Measurements from ENCODE around the gene GAP43.

The GAP43 gene

GRCh38 chr3:115708540-115708939 lies 85.2 kb downstream of the GAP43 start:
- no peaks in the 10 kb centered on the region for H3K36me3 ChIP-seq (ENCODE audit: insufficient read depth, low read length)
- no peaks in the 10 kb centered on the region for H3K79me2 ChIP-seq (ENCODE audit: insufficient read depth, low read length)
- TF ChIP-seq CTCF (conservative IDR thresholded peaks at IDR 0.05; ENCODE audit: low read length) (no peak), EZH2phosphoT487 (IDR thresholded peaks at IDR 0.05; ENCODE audit: borderline replicate concordance) (no peak)
- no peaks in the 10 kb centered on the region for H3K4me1 ChIP-seq (ENCODE audit: insufficient read depth, low read length, poor library complexity, severe bottlenecking)
- H3F3A ChIP-seq (ENCODE audit: low read depth): no peaks in the 10 kb centered on the region
- H3K27me3 ChIP-seq (ENCODE audit: insufficient read depth, low read length, poor library complexity, severe bottlenecking): no peaks in the 10 kb centered on the region
- H3K9ac ChIP-seq (ENCODE audit: low read depth, low read length, poor library complexity, severe bottlenecking): no peak overlapping the region
- H3K9me2 ChIP-seq (replicated peaks; ENCODE audit: low read depth, low read length): no peaks in the 10 kb centered on the region
- H3K4me2 ChIP-seq (ENCODE audit: low read depth, low read length, poor library complexity, severe bottlenecking): no peak overlapping the region
- H3K4me3 ChIP-seq (ENCODE audit: low read length, poor library complexity, severe bottlenecking): no peak overlapping the region
- no peaks in the 10 kb centered on the region for H3K9me3 ChIP-seq (ENCODE audit: insufficient read depth, low read depth, low read length)
- no peak overlapping the region for H2AFZ ChIP-seq (ENCODE audit: low read length)
- no peaks in the 10 kb centered on the region for H4K20me1 ChIP-seq (ENCODE audit: insufficient read depth, low read length, poor library complexity, severe bottlenecking)

- H3K9ac ChIP-seq (ENCODE audit: low read depth, low read length, poor library complexity, severe bottlenecking): no peak overlapping the region
- H2AFZ ChIP-seq (ENCODE audit: low read length): no peak overlapping the region
- no peak overlapping the region for H3K4me2 ChIP-seq (ENCODE audit: low read depth, low read length, poor library complexity, severe bottlenecking)
These were observed 85.8 kb downstream of the GAP43 start for GRCh38 chr3:115709093-115709492.

GRCh38 chr3:115709931-115710330 lies 86.6 kb downstream of the GAP43 start:
- no peaks in the 10 kb centered on the region for H3K27me3 ChIP-seq (ENCODE audit: insufficient read depth, low read length, poor library complexity, severe bottlenecking)
- H3K9ac ChIP-seq (ENCODE audit: low read depth, low read length, poor library complexity, severe bottlenecking): no peak overlapping the region
- H3K9me3 ChIP-seq (ENCODE audit: insufficient read depth, low read depth, low read length): no peaks in the 10 kb centered on the region
- no peaks in the 10 kb centered on the region for H3K4me1 ChIP-seq (ENCODE audit: insufficient read depth, low read length, poor library complexity, severe bottlenecking)
- no peaks in the 10 kb centered on the region for H3K9me2 ChIP-seq (replicated peaks; ENCODE audit: low read depth, low read length)
- no peaks in the 10 kb centered on the region for H3K79me2 ChIP-seq (ENCODE audit: insufficient read depth, low read length)
- H4K20me1 ChIP-seq (ENCODE audit: insufficient read depth, low read length, poor library complexity, severe bottlenecking): no peaks in the 10 kb centered on the region
- no peak overlapping the region for H3K4me2 ChIP-seq (ENCODE audit: low read depth, low read length, poor library complexity, severe bottlenecking)
- no peaks in the 10 kb centered on the region for H3F3A ChIP-seq (ENCODE audit: low read depth)
- no peak overlapping the region for H2AFZ ChIP-seq (ENCODE audit: low read length)
- H3K36me3 ChIP-seq (ENCODE audit: insufficient read depth, low read length): no peaks in the 10 kb centered on the region
- no peak overlapping the region for H3K4me3 ChIP-seq (ENCODE audit: low read length, poor library complexity, severe bottlenecking)
- TF ChIP-seq EZH2phosphoT487 (IDR thresholded peaks at IDR 0.05; ENCODE audit: borderline replicate concordance): no peak

More at GRCh38 chr3:115709093-115709492, 85.8 kb downstream of the GAP43 start:
- H3K9me2 ChIP-seq (replicated peaks; ENCODE audit: low read depth, low read length): no peaks in the 10 kb centered on the region
- TF ChIP-seq EZH2phosphoT487 (IDR thresholded peaks at IDR 0.05; ENCODE audit: borderline replicate concordance) (no peak), CTCF (conservative IDR thresholded peaks at IDR 0.05; ENCODE audit: low read length) (no peak)
- H3K36me3 ChIP-seq (ENCODE audit: insufficient read depth, low read length): no peaks in the 10 kb centered on the region
- H3K27me3 ChIP-seq (ENCODE audit: insufficient read depth, low read length, poor library complexity, severe bottlenecking): no peaks in the 10 kb centered on the region
- no peaks in the 10 kb centered on the region for H3K4me1 ChIP-seq (ENCODE audit: insufficient read depth, low read length, poor library complexity, severe bottlenecking)
- no peaks in the 10 kb centered on the region for H4K20me1 ChIP-seq (ENCODE audit: insufficient read depth, low read length, poor library complexity, severe bottlenecking)
- H3K4me3 ChIP-seq (ENCODE audit: low read length, poor library complexity, severe bottlenecking): no peak overlapping the region
- H3F3A ChIP-seq (ENCODE audit: low read depth): no peaks in the 10 kb centered on the region
- no peaks in the 10 kb centered on the region for H3K79me2 ChIP-seq (ENCODE audit: insufficient read depth, low read length)
- no peaks in the 10 kb centered on the region for H3K9me3 ChIP-seq (ENCODE audit: insufficient read depth, low read depth, low read length)

- Histone ChIP-seq H3K4me1 (ENCODE audit: insufficient read depth, low read length, poor library complexity, severe bottlenecking) (no peaks in the 10 kb centered on the region), H3K9me2 (replicated peaks; ENCODE audit: low read depth, low read length) (no peaks in the 10 kb centered on the region), H3K4me3 (ENCODE audit: low read length, poor library complexity, severe bottlenecking) (no peak overlapping the region), H3K9me3 (ENCODE audit: insufficient read depth, low read depth, low read length) (no peaks in the 10 kb centered on the region), H3K9ac (ENCODE audit: low read depth, low read length, poor library complexity, severe bottlenecking) (no peak overlapping the region), H3K79me2 (ENCODE audit: insufficient read depth, low read length) (no peaks in the 10 kb centered on the region), H2AFZ (ENCODE audit: low read length) (no peak overlapping the region), H3K4me2 (ENCODE audit: low read depth, low read length, poor library complexity, severe bottlenecking) (no peak overlapping the region), H3K36me3 (ENCODE audit: insufficient read depth, low read length) (no peaks in the 10 kb centered on the region), H4K20me1 (ENCODE audit: insufficient read depth, low read length, poor library complexity, severe bottlenecking) (no peaks in the 10 kb centered on the region), H3K27me3 (ENCODE audit: insufficient read depth, low read length, poor library complexity, severe bottlenecking) (no peaks in the 10 kb centered on the region), H3F3A (ENCODE audit: low read depth) (no peaks in the 10 kb centered on the region)
- no peak for TF ChIP-seq CTCF (conservative IDR thresholded peaks at IDR 0.05; ENCODE audit: low read length)
- no peak for TF ChIP-seq EZH2phosphoT487 (IDR thresholded peaks at IDR 0.05; ENCODE audit: borderline replicate concordance)
These were observed 87.5 kb downstream of the GAP43 start for GRCh38 chr3:115710799-115711198.

All from Loucy (cell line).